HG02970 (cell line): ENCODE measurements around the gene ZNF280B.
"Not testable (repeated sequence)": the region's sequence is repeated elsewhere in the genome, so short reads cannot be mapped to it uniquely, and the experiment has no call there.

ENCODE experiments used
- ATAC-seq: cut with Tn5 transposase; IDR thresholded peaks from one replicate; pipeline ENCODE4 v1.9.1; 2021; ENCODE audit warnings: mild to moderate bottlenecking, moderate library complexity, moderate number of reproducible peaks; ENCODE audit not compliant: unreplicated experiment, low FRiP score

Gene ZNF280B

DNA sequence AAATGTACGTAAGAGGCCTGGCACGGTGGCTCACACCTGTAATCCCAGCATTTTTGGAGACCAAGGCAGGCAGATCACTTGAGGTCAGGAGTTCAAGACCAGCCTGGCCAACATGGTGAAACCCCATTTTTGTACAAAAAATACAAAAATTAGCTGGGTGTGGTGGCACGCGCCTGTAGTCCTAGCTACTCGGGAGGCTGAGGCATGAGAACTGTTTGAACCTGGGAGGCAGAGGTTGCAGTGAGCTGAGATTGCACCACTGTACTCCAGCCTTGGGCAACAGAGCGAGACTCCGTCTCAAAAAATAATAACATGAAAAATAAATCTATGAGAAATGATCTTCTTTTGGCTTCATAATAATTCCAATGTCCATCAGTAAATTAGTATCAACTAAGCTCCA is 2.3 kb upstream of the ZNF280B start:
- not testable (repeated sequence) for ATAC-seq

- ATAC-seq, result not testable (repeated sequence)
These were observed 1.4 kb upstream of the ZNF280B start for GRCh38 chr22:22509912-22510311.

DNA sequence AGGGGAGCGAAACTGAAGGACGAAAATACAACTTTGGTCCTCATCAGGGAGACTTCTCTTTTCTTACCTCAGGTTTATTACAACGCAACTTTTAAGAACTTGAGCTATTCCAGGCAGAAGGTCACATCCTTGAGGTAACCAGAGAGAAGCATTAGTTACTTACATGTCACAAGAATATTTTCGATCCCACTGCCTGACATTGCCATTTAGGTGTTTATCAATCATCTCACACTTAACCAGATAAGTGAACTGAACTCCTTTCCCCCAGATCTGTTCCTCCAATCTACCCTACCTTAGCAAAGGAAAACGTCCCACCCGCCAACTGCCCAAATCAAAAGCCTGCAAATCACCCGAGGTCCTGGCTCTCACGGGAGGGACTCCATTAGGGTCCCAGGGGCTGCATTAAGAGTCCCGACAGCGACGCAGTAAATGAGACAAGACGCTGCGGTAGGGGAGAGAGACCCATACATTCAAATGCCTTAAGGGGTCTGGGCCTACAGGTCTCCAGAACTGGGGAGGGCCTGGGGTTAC is 734 bp downstream of the ZNF280B start:
- no peak for ATAC-seq

DNA sequence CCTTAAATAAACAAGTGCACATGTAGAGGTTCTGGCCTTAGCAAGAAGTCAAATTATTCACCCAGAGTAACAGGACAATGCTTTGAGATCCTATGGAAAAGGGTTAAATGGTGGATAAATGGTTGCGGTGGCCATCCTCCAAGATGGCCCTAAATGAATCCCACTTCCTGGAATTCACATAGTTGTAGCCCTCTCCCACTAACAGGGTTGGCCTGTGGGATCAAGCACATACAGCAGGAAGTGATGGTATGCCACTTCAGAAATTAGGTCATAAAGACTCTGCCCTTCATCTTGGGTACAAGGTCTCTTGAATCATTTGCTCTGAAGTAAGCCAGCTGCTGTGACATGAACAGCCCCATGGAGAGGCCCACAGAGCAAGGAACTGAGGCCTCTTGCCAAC is 1.8 kb downstream of the ZNF280B start:
- ATAC-seq, result no peak

GRCh38 chr22:22498267-22498666 is 10.3 kb downstream of the ZNF280B start:
- no peak for ATAC-seq

DNA sequence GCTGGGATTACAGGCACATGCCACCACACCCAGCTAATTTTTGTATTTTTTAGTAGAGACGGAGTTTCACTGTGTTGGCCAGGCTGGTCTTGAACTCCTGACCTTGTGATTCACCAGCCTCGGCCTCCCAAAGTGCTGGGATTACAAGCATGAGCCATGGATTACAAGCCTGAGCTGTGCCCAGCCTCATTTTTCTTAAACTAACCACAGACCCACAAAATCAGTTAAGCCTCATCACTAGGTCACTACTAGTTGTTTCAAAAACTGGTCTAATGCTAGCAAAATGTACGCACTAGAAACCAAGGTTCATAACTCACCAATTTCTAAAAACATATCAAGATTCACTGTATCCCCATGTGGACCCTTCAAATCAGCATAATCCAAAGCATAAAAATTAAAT is 17.0 kb downstream of the ZNF280B start:
- not testable (repeated sequence) for ATAC-seq

DNA sequence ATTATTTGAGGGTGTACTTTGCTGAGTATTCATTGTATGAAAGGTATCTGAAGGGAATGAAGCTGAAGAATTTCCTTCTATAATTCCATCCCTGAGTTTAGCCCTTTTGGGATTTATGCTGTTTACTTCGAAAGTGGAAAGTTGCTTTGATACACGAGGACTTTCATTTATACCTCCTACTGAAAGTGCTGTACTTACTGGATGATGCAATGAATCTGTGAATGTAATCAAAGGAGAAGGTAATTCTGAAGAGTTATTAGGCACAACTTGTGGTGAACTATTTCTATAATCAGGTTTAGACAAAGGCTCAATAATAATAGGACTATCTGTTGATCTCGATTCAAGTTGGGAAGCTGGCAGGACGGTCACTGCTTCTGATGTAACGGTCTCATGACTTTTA is 19.8 kb downstream of the ZNF280B start:
- no peak for ATAC-seq

DNA sequence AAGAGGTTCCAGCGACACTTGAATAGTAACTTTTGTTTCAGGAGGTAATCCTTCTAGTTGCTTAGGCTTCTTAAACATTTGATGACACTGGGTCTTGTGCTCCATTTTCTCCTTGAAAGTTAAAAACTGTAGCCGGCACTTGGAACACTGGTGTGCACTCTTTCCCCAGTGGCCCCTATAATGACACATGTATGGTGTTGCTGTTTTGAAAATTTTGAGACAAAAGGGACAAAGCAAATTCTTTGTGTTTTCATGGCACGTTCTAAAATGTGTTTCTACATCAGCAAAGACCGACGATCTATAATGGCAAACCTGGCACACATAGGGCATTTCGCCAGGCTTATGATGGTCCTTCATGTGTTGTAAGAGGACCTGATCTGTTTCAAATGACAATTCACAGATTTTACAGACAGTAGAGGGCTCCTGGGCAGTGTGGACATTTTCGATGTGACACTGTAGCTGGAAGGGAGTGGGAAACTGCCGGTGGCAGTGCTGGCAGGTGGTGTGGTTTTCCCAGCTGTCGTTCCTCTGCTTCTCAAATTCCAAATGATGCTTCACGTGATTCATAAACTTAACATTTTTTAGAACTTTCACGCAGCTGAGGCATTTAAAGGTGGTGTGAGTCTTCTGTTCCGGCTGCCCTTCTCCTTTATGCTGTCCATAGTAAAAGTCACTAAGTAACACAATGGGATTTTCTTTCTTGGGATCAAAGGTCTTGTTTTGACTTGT is 20.5 kb downstream of the ZNF280B start:
- no peak for ATAC-seq

DNA sequence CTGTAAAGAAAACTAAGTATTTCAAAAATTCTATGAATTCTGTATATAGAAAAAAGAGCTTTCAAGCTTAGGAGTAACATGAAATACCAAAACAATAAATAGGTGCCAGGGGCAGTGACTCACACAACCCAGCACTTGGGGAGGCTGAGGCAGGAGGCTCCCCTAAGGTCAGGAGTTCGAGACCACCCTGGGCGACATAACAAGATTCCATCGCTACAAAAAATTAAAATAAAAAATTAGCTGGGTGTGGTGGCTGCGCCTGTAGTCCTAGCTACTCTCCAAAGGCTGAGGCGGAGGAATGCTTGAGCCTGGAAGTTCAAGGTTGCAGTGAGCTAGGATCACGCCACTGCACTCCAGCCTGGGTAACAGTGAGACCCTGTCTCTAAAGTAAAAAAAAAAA is 21.5 kb downstream of the ZNF280B start:
- ATAC-seq, result no peak

GRCh38 chr22:22486132-22486899 is 22.2 kb downstream of the ZNF280B start:
- ATAC-seq, result no peak

- ATAC-seq, result no peak
These were observed 23.0 kb downstream of the ZNF280B start for GRCh38 chr22:22485524-22485923.

DNA sequence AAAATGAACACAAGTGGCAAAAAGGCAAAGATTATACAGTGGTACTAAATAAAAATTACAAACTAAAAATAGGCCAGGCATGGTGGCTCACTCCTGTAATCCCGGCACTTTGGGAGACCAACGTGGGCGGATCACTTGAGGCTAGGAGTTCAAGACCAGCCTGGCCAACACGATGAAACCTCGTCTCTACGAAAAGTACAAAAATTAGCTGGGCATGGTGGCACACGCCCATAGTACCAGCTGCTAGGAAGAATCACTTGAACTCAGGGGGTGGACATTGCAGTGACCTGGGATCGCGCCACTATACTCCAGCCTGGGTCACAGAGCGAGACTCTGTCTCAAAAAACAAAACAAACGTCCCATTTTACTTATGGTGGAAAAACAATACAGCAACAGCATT is 24.5 kb downstream of the ZNF280B start:
- no peak for ATAC-seq

DNA sequence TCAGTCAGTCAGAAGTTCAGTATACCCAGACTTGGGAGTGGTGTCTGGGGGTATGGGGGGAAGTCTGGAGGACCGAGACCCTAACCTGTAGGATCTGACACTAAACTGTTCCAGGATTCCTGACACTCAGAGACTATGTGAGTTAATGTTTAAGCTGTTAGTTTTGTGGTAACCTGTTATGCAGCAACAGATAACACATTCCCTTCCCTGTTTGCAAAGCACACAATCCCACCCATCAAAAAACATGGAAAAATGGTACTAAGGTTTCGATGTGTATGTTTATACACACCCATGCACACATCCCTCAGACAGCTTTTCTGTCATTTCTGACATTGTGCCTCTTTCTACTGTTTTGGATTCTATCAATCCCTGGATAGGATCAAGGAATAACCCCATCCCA is 27.6 kb downstream of the ZNF280B start:
- no peak for ATAC-seq

- ATAC-seq, result no peak
These were observed 28.5 kb downstream of the ZNF280B start for GRCh38 chr22:22479999-22480532.

GRCh38 chr22:22479116-22479515 is 29.4 kb downstream of the ZNF280B start:
- ATAC-seq, result no peak

- no peak for ATAC-seq
These were observed 30.1 kb downstream of the ZNF280B start for GRCh38 chr22:22478470-22478869.

DNA sequence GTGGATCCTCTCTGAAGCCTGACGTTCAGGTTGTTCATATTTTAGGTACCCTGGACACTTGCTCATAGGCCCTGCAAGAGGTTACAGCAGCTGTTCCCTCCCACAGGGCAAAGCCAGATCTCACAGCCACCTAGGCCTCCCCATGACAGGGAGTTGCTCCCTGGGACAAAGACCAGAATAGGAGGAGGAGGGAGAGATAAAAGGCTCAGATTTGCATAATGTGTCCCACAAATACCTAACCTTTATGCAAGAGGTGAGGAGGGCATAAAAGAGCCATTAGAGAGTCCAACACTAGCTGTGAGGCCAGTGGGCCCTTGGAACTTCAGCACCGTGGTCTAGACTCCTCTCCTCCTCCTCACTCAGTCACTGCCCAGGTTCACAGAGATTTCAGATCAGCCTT is 33.8 kb downstream of the ZNF280B start:
- ATAC-seq, result no peak

DNA sequence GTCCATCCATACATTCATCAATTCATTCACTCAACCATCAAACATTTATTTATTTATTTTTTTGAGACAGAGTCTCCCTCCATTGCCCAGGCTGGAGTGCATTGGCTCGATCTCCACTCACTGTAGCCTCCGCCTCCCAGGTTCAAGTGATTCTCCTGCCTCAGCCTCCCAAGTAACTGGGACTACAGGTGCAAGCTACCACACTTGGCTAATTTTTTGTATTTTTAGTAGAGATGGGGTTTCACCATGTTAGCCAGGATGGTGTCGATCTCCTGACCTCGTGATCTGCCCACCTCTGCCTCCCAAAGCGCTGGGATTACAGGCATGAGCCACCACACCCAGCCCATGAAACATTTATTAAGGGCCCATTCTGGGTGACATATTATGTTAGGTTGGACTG is 37.4 kb downstream of the ZNF280B start:
- not testable (repeated sequence) for ATAC-seq

- ATAC-seq, result no peak
These were observed 39.0 kb downstream of the ZNF280B start for GRCh38 chr22:22469527-22469926.

- not testable (repeated sequence) for ATAC-seq
These were observed 39.6 kb downstream of the ZNF280B start for GRCh38 chr22:22468794-22469469.

- no peak for ATAC-seq
These were observed 41.4 kb downstream of the ZNF280B start for GRCh38 chr22:22467112-22467511.
